Epithelial cell of esophagus (primary cell): ENCODE data around the gene B4GALT6.

Experiments
- DNase-seq: peaks from one replicate; pipeline ENCODE4 v3.0.0; 2010; ENCODE audit warnings: low read depth
- H3K4me3 ChIP-seq: 2 replicates; pipeline ENCODE4 v1.5.1; 2011; ENCODE audit warnings: mild to moderate bottlenecking, low read length, control low read depth
- TF ChIP-seq, protein P1 (sequence below): IDR thresholded peaks from 2 replicates; pipeline ENCODE4 v1.5.1; 2011; ENCODE audit warnings: low read depth, mild to moderate bottlenecking, low read length, control low read depth, inconsistent platforms; ENCODE audit not compliant: insufficient read depth; ENCODE audit errors: missing control alignments

Gene B4GALT6

DNA sequence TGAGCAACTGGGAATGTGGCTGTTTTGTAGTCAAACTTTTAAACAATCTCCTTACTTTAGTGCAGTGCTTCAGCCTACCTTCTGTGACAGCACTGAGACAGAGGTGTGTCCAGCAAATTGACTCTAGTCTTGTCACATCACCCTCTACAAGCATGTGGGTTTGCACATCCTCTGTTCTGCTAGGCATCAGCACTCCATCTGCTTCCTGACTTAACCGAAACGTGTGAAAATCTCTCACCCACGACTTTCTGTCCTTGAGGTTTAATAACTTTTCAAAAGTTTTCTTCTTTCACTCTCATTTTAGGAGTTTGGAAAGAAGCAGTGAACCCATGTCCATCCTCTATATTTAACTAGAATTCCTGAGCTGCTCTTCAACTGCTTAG is 50.1 kb downstream of the B4GALT6 start:
- H3K4me3 ChIP-seq: no peak overlapping the region
- no peak for DNase-seq
- TF ChIP-seq, protein P1, sequence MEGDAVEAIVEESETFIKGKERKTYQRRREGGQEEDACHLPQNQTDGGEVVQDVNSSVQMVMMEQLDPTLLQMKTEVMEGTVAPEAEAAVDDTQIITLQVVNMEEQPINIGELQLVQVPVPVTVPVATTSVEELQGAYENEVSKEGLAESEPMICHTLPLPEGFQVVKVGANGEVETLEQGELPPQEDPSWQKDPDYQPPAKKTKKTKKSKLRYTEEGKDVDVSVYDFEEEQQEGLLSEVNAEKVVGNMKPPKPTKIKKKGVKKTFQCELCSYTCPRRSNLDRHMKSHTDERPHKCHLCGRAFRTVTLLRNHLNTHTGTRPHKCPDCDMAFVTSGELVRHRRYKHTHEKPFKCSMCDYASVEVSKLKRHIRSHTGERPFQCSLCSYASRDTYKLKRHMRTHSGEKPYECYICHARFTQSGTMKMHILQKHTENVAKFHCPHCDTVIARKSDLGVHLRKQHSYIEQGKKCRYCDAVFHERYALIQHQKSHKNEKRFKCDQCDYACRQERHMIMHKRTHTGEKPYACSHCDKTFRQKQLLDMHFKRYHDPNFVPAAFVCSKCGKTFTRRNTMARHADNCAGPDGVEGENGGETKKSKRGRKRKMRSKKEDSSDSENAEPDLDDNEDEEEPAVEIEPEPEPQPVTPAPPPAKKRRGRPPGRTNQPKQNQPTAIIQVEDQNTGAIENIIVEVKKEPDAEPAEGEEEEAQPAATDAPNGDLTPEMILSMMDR: no peak

GRCh38 chr18:31633392-31634330 is 50.7 kb downstream of the B4GALT6 start:
- no peak overlapping the region for H3K4me3 ChIP-seq
- no peak for DNase-seq
- TF ChIP-seq, protein P1: no peak

- TF ChIP-seq, protein P1: no peak
- H3K4me3 ChIP-seq: no peak overlapping the region
- DNase-seq: no peak
Observed at GRCh38 chr18:31632356-31632755, 52.0 kb downstream of the B4GALT6 start.

GRCh38 chr18:31631526-31631925 is 52.9 kb downstream of the B4GALT6 start:
- no peak for DNase-seq
- TF ChIP-seq, protein P1: no peak
- H3K4me3 ChIP-seq: no peak overlapping the region

- H3K4me3 ChIP-seq: no peak overlapping the region
- TF ChIP-seq, protein P1: no peak
- no peak for DNase-seq
Observed at GRCh38 chr18:31630549-31630948, 53.8 kb downstream of the B4GALT6 start.

GRCh38 chr18:31626409-31626808 is 58.0 kb downstream of the B4GALT6 start:
- no peak overlapping the region for H3K4me3 ChIP-seq
- TF ChIP-seq, protein P1: no peak
- DNase-seq: no peak
